OCI-LY7 (cell line): ENCODE data around the gene GLCCI1. TPM values are rescaled to one million over a fixed set of nuclear protein-coding genes. Genes with fewer than 3 reads are reported as not detected.
"Not testable (repeated sequence)": the region's sequence is repeated elsewhere in the genome, so short reads cannot be mapped to it uniquely, and the experiment has no call there.

Source experiments
- BruUV-seq: library from RNA; stranded (reverse); fragments of 400-500 nt; replicated peaks from 2 replicates; lab custom pipeline; 2021; lab: Mats Ljungman, UMichigan
- CTCF ChIA-PET: fragments of 300-600 bp; sonication (Branson Sonifier 250); formaldehyde crosslinking; loops from one replicate; lab custom pipeline; 2022; ENCODE audit warnings: antibody characterized with exemption; ENCODE audit not compliant: unreplicated experiment; lab: Charles Lee
- POLR2A ChIA-PET: fragments of 300-600 bp; sonication (Branson Sonifier 250); formaldehyde crosslinking; loops from one replicate; lab custom pipeline; 2022; ENCODE audit warnings: antibody characterized with exemption; lab: Charles Lee
- DNase-seq: peaks from one replicate; pipeline ENCODE4 v3.0.0-alpha.2; 2015; ENCODE audit warnings: low spot score
- H2AFZ ChIP-seq: fragments of 200-600 bp; sonication (generic), shearing (Covaris generic); 2 replicates; pipeline ENCODE4 v1.6.1; 2014; ENCODE audit warnings: mild to moderate bottlenecking, antibody characterized with exemption, low read length, moderate library complexity
- H3K27ac ChIP-seq: fragments of 200-600 bp; sonication (generic); 2 replicates; pipeline ENCODE4 v1.5.1; 2014; ENCODE audit warnings: mixed run types, low read depth, mild to moderate bottlenecking, moderate library complexity, low read length, inconsistent platforms; ENCODE audit not compliant: poor library complexity, severe bottlenecking
- H3K36me3 ChIP-seq: fragments of 200-600 bp; sonication (generic); 2 replicates; pipeline ENCODE4 v1.6.1; 2014; ENCODE audit warnings: mild to moderate bottlenecking, antibody characterized with exemption, low read length, moderate library complexity, mixed read lengths; ENCODE audit not compliant: insufficient read depth
- H3K4me1 ChIP-seq: fragments of 200-600 bp; sonication (generic); 2 replicates; pipeline ENCODE4 v1.5.1; 2014; ENCODE audit warnings: mild to moderate bottlenecking, low read length; ENCODE audit not compliant: insufficient read depth, poor library complexity, severe bottlenecking
- H3K4me2 ChIP-seq: fragments of 200-600 bp; sonication (generic); 2 replicates; pipeline ENCODE4 v1.6.1; 2014; ENCODE audit warnings: mild to moderate bottlenecking, low read length
- H3K4me3 ChIP-seq: fragments of 200-600 bp; sonication (generic); 2 replicates; pipeline ENCODE4 v1.5.1; 2014; ENCODE audit warnings: mild to moderate bottlenecking, low read depth, low read length; ENCODE audit not compliant: poor library complexity, severe bottlenecking
- H3K79me2 ChIP-seq: fragments of 200-600 bp; sonication (generic); 2 replicates; pipeline ENCODE4 v1.6.1; 2016; ENCODE audit warnings: low read depth, mild to moderate bottlenecking, low read length, moderate library complexity, mixed read lengths; ENCODE audit not compliant: insufficient read depth
- H3K9me2 ChIP-seq: fragments of 200-600 bp; sonication (generic); 2 replicates; pipeline ENCODE4 v1.6.1; 2016; ENCODE audit warnings: mild to moderate bottlenecking, low read length, mixed read lengths; ENCODE audit not compliant: insufficient read depth
- H3K9me3 ChIP-seq: fragments of 200-600 bp; sonication (generic); 2 replicates; pipeline ENCODE4 v1.6.1; 2014; ENCODE audit warnings: mild to moderate bottlenecking, mixed run types, low read length, mixed read lengths
- H4K20me1 ChIP-seq: fragments of 200-600 bp; sonication (generic); 2 replicates; pipeline ENCODE4 v1.6.1; 2014; ENCODE audit warnings: mild to moderate bottlenecking, antibody characterized with exemption, low read length, moderate library complexity, mixed read lengths; ENCODE audit not compliant: insufficient read depth
- EZH2phosphoT487 ChIP-seq: fragments of 200-600 bp; sonication (generic); IDR thresholded peaks from 2 replicates; pipeline ENCODE4 v1.6.1; 2018; ENCODE audit warnings: low read depth, borderline replicate concordance, mild to moderate bottlenecking, mixed run types, antibody characterized with exemption, low read length, moderate library complexity, mixed read lengths
- intact Hi-C: fragments of 100-400 bp; cut with micrococcal nuclease; formaldehyde crosslinking; loops from one replicate; pipeline ENCODE4 v1.10.0; 2022; ENCODE audit not compliant: unreplicated experiment
- total RNA-seq, 2 experiments: library from RNA; depleted of rRNA in 1 of 2; stranded (reverse); fragments of >200 nt in 1 of 2; shearing (Covaris generic) in 1 of 2; gene quantifications; 2 replicates each; pipeline ENCODE4 v1.2.3, GENCODE V29; 2014 to 2022
- TF ChIP-seq, protein P1 (sequence below): fragments of 200-600 bp; sonication (generic); conservative IDR thresholded peaks from 2 replicates; pipeline ENCODE4 v1.5.1; 2014; ENCODE audit warnings: mild to moderate bottlenecking, antibody characterized with exemption, low read length, moderate library complexity, mixed read lengths

GLCCI1 gene
- total RNA-seq, 2 experiments from 2014 or later: 21.3 to 85.6 TPM

DNA sequence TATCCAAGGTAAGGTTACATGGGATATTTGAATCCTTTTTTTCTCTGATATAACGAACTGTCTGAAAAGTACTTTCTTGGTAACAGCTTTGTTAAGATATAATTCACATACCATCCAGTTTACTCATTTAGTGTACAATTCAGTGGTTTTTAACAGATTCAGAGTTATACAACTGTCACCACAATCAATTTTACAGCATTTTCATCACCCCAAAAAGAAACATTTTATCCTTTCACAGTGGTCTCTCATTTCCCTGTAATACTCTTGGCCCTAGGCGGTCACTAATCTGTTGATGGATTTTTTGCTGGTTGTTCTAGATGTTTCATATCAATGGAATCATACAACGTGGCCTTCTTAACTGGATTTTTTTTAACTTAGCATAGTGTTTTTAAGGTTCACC lies 91.6 kb downstream of the GLCCI1 start:
- Histone ChIP-seq H3K9me2 (no peaks in the 10 kb centered on the region), H3K4me2 (no peak overlapping the region), H2AFZ (no peak overlapping the region), H3K4me1 (no peaks in the 10 kb centered on the region), H3K9me3 (no peaks in the 10 kb centered on the region), H3K4me3 (no peak overlapping the region), H3K27ac (no peak overlapping the region), H3K36me3 (peaks cover 83% of the 10 kb centered on the region), H3K79me2 (peaks cover 2% of the 10 kb centered on the region; the same call in 1 of the 2 replicates), H4K20me1 (no peaks in the 10 kb centered on the region; the same call in 1 of the 2 replicates)
- CTCF ChIA-PET: no interaction called here
- no peak for TF ChIP-seq EZH2phosphoT487
- TF ChIP-seq, protein P1, sequence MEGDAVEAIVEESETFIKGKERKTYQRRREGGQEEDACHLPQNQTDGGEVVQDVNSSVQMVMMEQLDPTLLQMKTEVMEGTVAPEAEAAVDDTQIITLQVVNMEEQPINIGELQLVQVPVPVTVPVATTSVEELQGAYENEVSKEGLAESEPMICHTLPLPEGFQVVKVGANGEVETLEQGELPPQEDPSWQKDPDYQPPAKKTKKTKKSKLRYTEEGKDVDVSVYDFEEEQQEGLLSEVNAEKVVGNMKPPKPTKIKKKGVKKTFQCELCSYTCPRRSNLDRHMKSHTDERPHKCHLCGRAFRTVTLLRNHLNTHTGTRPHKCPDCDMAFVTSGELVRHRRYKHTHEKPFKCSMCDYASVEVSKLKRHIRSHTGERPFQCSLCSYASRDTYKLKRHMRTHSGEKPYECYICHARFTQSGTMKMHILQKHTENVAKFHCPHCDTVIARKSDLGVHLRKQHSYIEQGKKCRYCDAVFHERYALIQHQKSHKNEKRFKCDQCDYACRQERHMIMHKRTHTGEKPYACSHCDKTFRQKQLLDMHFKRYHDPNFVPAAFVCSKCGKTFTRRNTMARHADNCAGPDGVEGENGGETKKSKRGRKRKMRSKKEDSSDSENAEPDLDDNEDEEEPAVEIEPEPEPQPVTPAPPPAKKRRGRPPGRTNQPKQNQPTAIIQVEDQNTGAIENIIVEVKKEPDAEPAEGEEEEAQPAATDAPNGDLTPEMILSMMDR: no peak
- no TSS peak for BruUV-seq
- no peak for DNase-seq
- intact Hi-C loops: no loop called here
- POLR2A ChIA-PET: no interaction called here

DNA sequence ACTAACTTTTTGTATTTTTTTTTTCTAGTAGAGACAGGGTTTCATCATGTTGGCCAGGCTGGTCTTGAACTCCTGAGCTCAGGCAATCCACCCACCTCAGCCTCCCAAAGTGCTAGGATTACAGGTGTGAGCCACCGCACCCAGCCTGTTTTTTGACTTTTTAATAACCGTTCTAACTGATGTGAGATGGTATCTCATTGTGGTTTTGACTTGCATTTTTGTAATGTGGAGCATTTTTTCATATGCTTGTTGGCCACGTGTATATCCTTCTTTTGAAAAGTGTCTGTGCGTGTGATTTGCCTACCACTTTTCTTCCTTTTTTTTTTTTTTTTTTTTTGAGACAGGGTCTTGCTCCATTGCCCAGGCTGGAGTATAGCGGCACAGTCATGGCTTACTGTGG lies 94.7 kb downstream of the GLCCI1 start:
- H3K36me3 ChIP-seq: peaks cover 62% of the 10 kb centered on the region
- DNase-seq, H3K4me3 ChIP-seq, CTCF ChIA-PET, H3K9me2 ChIP-seq, H3K4me2 ChIP-seq, intact Hi-C loops, BruUV-seq, H3K9me3 ChIP-seq, H4K20me1 ChIP-seq, H3K4me1 ChIP-seq, H2AFZ ChIP-seq, H3K27ac ChIP-seq: not testable (repeated sequence)
- H3K79me2 ChIP-seq: peaks cover 24% of the 10 kb centered on the region; the same call in 1 of the 2 replicates
- POLR2A ChIA-PET: interaction anchor here (0.6 to 1.1 kb wide), 2 partner anchors 9 to 166 kb away, joined by 3 read pairs; no protein-coding TSS in a partner anchor

DNA sequence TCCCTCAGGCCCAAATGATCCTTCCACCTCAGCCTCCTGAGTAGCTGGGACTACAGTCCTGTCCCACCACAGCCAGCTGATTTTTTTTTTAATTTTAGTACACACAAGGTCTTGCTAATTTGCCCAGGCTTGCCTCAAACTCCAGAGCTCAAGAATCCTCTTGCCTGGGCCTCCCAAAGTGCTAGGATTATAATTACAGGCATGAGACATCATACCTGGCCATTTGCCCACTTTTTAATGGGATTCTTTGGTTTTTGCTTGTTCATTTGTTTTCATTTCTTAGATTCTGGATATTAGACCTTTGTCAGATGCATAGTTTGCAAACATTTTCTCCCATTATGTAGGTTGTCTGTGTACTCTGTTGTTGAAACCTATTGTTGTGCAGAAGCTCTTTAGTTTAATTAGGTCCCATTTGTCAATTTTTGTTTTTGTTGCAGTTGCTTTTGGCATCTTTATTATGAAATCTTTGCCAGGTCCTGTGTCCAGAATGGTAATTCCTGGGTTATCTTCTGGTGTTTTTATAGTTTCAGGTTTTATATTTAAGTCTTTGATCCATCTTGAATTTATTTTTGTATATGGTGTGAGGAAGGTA lies 95.2 kb downstream of the GLCCI1 start:
- DNase-seq: no peak
- Histone ChIP-seq H3K79me2 (peaks cover 24% of the 10 kb centered on the region; the same call in 1 of the 2 replicates), H3K4me2 (no peak overlapping the region), H4K20me1 (no peaks in the 10 kb centered on the region; the same call in 1 of the 2 replicates), H3K36me3 (peaks cover 63% of the 10 kb centered on the region), H3K9me2 (no peaks in the 10 kb centered on the region), H3K27ac (no peak overlapping the region), H3K4me1 (no peaks in the 10 kb centered on the region), H2AFZ (no peak overlapping the region), H3K4me3 (no peak overlapping the region), H3K9me3 (no peaks in the 10 kb centered on the region)
- intact Hi-C loops: no loop called here
- ChIA-PET CTCF (no interaction called here), POLR2A (interaction anchor here (0.6 to 1.1 kb wide), 4 partner anchors 10 to 206 kb away, joined by 3 read pairs; no protein-coding TSS in a partner anchor)
- BruUV-seq: no TSS peak
- TF ChIP-seq, protein P1: no peak
- TF ChIP-seq EZH2phosphoT487: no peak
